Activated naive CD8-positive, alpha-beta T cell treated with anti-CD3 and anti-CD28 coated beads for 36 hours (primary cell): Measurements from ENCODE around the gene CREB3L2. TPM values are rescaled to one million over a fixed set of nuclear protein-coding genes. Genes with fewer than 3 reads are reported as not detected.

ENCODE experiments used
- DNase-seq: peaks from one replicate; pipeline ENCODE4 v3.0.0; 2021
- H3K27ac Mint-ChIP-seq: one replicate; pipeline ENCODE4 v1.8.0; 2022; ENCODE audit warnings: mild to moderate bottlenecking, moderate library complexity, mixed read lengths
- H3K27me3 Mint-ChIP-seq: one replicate; pipeline ENCODE4 v1.8.0; 2022; ENCODE audit warnings: mild to moderate bottlenecking, mixed read lengths
- H3K36me3 Mint-ChIP-seq: one replicate; pipeline ENCODE4 v1.8.0; 2021; ENCODE audit warnings: mild to moderate bottlenecking, mixed read lengths
- H3K4me1 Mint-ChIP-seq: one replicate; pipeline ENCODE4 v1.8.0; 2021; ENCODE audit warnings: mixed read lengths
- H3K4me3 Mint-ChIP-seq: one replicate; pipeline ENCODE4 v1.8.0; 2022; ENCODE audit warnings: mild to moderate bottlenecking, moderate library complexity, mixed read lengths
- H3K9me3 Mint-ChIP-seq: one replicate; pipeline ENCODE4 v1.8.0; 2022; ENCODE audit warnings: mixed read lengths
- total RNA-seq, 2 experiments: library from RNA; stranded (reverse); gene quantifications; one replicate each; pipeline ENCODE4 v1.2.3, GENCODE V29; 2021

CREB3L2 gene
- total RNA-seq, 2 experiments from 2014 or later, result 20.4 to 21.8 TPM

GRCh38 chr7:137829337-137829992 lies 172.4 kb downstream of the CREB3L2 start:
- DNase-seq, result no peak
- H3K27me3 Mint-ChIP-seq, result peaks cover 23% of the 10 kb centered on the region
- H3K27ac Mint-ChIP-seq, result no peak overlapping the region
- peaks cover 5% of the 10 kb centered on the region for H3K36me3 Mint-ChIP-seq
- H3K9me3 Mint-ChIP-seq, result peaks cover 15% of the 10 kb centered on the region
- no peak overlapping the region for H3K4me3 Mint-ChIP-seq
- no peaks in the 10 kb centered on the region for H3K4me1 Mint-ChIP-seq

- Mint-ChIP-seq H3K9me3 (peaks cover 13% of the 10 kb centered on the region), H3K36me3 (peaks cover 5% of the 10 kb centered on the region), H3K4me1 (no peaks in the 10 kb centered on the region), H3K27me3 (peaks cover 19% of the 10 kb centered on the region), H3K4me3 (no peak overlapping the region), H3K27ac (no peak overlapping the region)
- no peak for DNase-seq
These were observed 173.4 kb downstream of the CREB3L2 start for GRCh38 chr7:137828456-137828855.

GRCh38 chr7:137825489-137825888 lies 176.4 kb downstream of the CREB3L2 start:
- Mint-ChIP-seq H3K4me1 (no peaks in the 10 kb centered on the region), H3K4me3 (no peak overlapping the region), H3K36me3 (no peaks in the 10 kb centered on the region), H3K27ac (no peak overlapping the region), H3K9me3 (no peaks in the 10 kb centered on the region), H3K27me3 (peaks cover 17% of the 10 kb centered on the region)
- no peak for DNase-seq

Other genes with a start within 250 kb of the CREB3L2 start
- 1 to 10 TPM; 1.8 to 2.2 TPM for gene DGKI, start 155.1 kb downstream of the CREB3L2 start, total RNA-seq
- not detected for gene AKR1D1, start 74.4 kb upstream of the CREB3L2 start, total RNA-seq